ENCODE measurements around the gene FAM120A. TPM values are rescaled to one million over a fixed set of nuclear protein-coding genes. Genes with fewer than 3 reads are reported as not detected.

The FAM120A gene
- total and polyA plus RNA-seq, 4 donors = 28.3 to 91.0 (median 50.3) TPM

GRCh38 chr9:93603906-93604326 is 152.4 kb downstream of the FAM120A start:
- no peaks in the 10 kb centered on the region for H3K4me1 ChIP-seq (ENCODE audit: control insufficient read depth in 4 of 4, insufficient read depth in 4 of 4, low read length in 3 of 4)
- no peak overlapping the region for H3K27ac ChIP-seq (ENCODE audit: low read depth in 1 of 2, low read length in 2 of 2)
- H3K27me3 ChIP-seq (ENCODE audit: control insufficient read depth in 4 of 4, insufficient read depth in 4 of 4, low read length in 3 of 4) = no peaks in the 10 kb centered on the region
- TF ChIP-seq YY1 (IDR thresholded peaks at IDR 0.05) (no peak), ZBTB33 (IDR thresholded peaks at IDR 0.05) (no peak), TAF1 (conservative IDR thresholded peaks at IDR 0.05) (no peak), NR2F2 (IDR thresholded peaks at IDR 0.05) (no peak), REST (IDR thresholded peaks at IDR 0.05) (no peak), MAX (IDR thresholded peaks at IDR 0.05) (no peak), GABPA (IDR thresholded peaks at IDR 0.05 in 1 of 2, conservative IDR thresholded peaks at IDR 0.05 in 1 of 2) (no peak), SP1 (IDR thresholded peaks at IDR 0.05) (no peak), RXRA (IDR thresholded peaks at IDR 0.05) (no peak), JUND (IDR thresholded peaks at IDR 0.05) (no peak), FOXA1 (IDR thresholded peaks at IDR 0.05) (no peak), RAD21 (IDR thresholded peaks at IDR 0.05) (no peak)
- H3K36me3 ChIP-seq (ENCODE audit: control insufficient read depth in 4 of 4, insufficient read depth in 3 of 4, low read depth in 1 of 4, low read length in 3 of 4) = no peaks in the 10 kb centered on the region
- WGBS = 73% methylated on average over 4 of the region's 4 CpGs
- H3K9me3 ChIP-seq (ENCODE audit: control insufficient read depth in 4 of 4, low read length in 3 of 4) = peaks cover 0 to 2% (median 0%) of the 10 kb centered on the region in 4 donors
- DNase-seq (ENCODE audit: low spot score) = no peak
- no peak overlapping the region for H3K9ac ChIP-seq (ENCODE audit: low read depth in 1 of 2, low read length in 2 of 2)
- H3K4me3 ChIP-seq (ENCODE audit: low read depth in 1 of 3, low read length in 3 of 3) = no peak overlapping the region

GRCh38 chr9:93606187-93606586 is 154.7 kb downstream of the FAM120A start:
- Histone ChIP-seq H3K4me3 (ENCODE audit: low read depth in 1 of 3, low read length in 3 of 3) (no peak overlapping the region), H3K4me1 (ENCODE audit: control insufficient read depth in 4 of 4, insufficient read depth in 4 of 4, low read length in 3 of 4) (no peaks in the 10 kb centered on the region), H3K9me3 (ENCODE audit: control insufficient read depth in 4 of 4, low read length in 3 of 4) (peaks cover 0 to 2% (median 0%) of the 10 kb centered on the region in 4 donors), H3K27ac (ENCODE audit: low read depth in 1 of 2, low read length in 2 of 2) (no peak overlapping the region), H3K9ac (ENCODE audit: low read depth in 1 of 2, low read length in 2 of 2) (no peak overlapping the region), H3K36me3 (ENCODE audit: control insufficient read depth in 4 of 4, insufficient read depth in 3 of 4, low read depth in 1 of 4, low read length in 3 of 4) (no peaks in the 10 kb centered on the region), H3K27me3 (ENCODE audit: control insufficient read depth in 4 of 4, insufficient read depth in 4 of 4, low read length in 3 of 4) (no peaks in the 10 kb centered on the region)
- no peak for TF ChIP-seq GABPA (IDR thresholded peaks at IDR 0.05 in 1 of 2, conservative IDR thresholded peaks at IDR 0.05 in 1 of 2)
- no peak for TF ChIP-seq FOXA2 (IDR thresholded peaks at IDR 0.05)
- no peak for TF ChIP-seq ATF3 (IDR thresholded peaks at IDR 0.05)
- no peak for TF ChIP-seq RXRA (IDR thresholded peaks at IDR 0.05)
- no peak for TF ChIP-seq YY1 (IDR thresholded peaks at IDR 0.05)
- no peak for TF ChIP-seq MAX (IDR thresholded peaks at IDR 0.05)
- TF ChIP-seq RAD21 (IDR thresholded peaks at IDR 0.05) = no peak
- no peak for DNase-seq (ENCODE audit: low spot score)
- 65% methylated on average over 3 of the region's 3 CpGs for WGBS
